ENCODE measurements around the gene SEPTIN12.
A peak's percentile ranks its signal among the peaks of the same experiment; 100 is the strongest.

Gene SEPTIN12

DNA sequence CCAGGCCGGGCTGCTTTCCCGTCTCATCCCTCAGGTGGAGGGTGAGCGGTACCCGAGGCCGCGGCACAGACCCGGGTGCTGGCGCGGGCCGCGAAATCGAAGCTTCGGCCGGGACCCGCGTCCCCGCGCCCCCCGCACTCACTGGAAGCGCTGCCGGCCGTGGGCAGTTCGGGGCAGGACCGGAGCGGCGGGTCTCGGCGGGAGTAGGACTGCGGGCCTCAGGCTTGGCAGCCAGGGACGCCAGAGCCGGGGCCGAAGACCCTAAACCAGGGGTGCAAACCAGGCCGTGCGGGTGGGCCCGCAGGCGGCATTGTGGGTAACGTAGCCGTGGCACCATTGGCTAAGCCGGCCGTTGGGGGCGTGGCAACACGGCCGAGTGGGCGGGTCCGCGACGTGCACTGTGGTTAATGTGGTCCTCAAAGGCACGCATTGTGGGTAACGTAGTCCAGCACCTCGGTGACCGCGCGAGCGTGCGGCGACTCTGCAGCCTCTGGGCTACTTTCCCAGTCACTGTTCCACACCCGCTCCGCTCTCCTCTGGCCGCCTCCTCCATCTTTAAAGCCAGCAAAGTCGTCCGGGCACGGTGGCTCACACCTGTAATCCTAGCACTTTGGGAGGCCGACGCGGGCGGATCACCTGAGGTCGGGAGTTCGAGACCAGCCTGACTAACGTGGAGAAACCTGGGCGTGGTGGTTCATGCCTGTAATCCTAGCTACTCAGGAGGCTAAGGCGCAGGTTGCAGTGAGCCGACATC lies 21.1 kb downstream of the SEPTIN12 start, which contains the start of gene ZNF500:
ZNF500 (minus strand) TSS at position 288 of the 754 bp plus-strand sequence. CDS start 1,184 bp downstream, outside the sequence.
- no peaks in the 10 kb centered on the region for H3K9me2 ChIP-seq (replicated peaks; ENCODE audit: insufficient read depth, low read length)
- peaks cover 17% of the 10 kb centered on the region; the same call in 1 of the 2 replicates for H3F3A ChIP-seq (ENCODE audit: insufficient read depth, low read length)
- H3K4me2 ChIP-seq (ENCODE audit: low read depth, low read length), result peak within 1 kb of the TSS; percentile 94
- H3K9me3 ChIP-seq (replicated peaks; ENCODE audit: insufficient read depth, low read length), result no peaks in the 10 kb centered on the region
- H3K9ac ChIP-seq (ENCODE audit: low read length), result peak within 1 kb of the TSS; percentile 93
- peaks cover 10% of the 10 kb centered on the region; the same call in 1 of the 2 replicates for H3K4me1 ChIP-seq (ENCODE audit: low read length)
- H3K27me3 ChIP-seq (replicated peaks; ENCODE audit: insufficient read depth, low read length), result no peaks in the 10 kb centered on the region
- no peaks in the 10 kb centered on the region for H4K20me1 ChIP-seq (ENCODE audit: insufficient read depth, low read length)
- peaks cover 19% of the 10 kb centered on the region for H3K79me2 ChIP-seq (ENCODE audit: low read length)
- peak; percentile 97 for DNase-seq
- H3K36me3 ChIP-seq (replicated peaks; ENCODE audit: insufficient read depth, low read length), result no peaks in the 10 kb centered on the region
- H3K27ac ChIP-seq (ENCODE audit: low read length), result no peak within 1 kb of the TSS; the same call in 1 of the 2 replicates
- peak within 1 kb of the TSS; percentile 99 for H3K4me3 ChIP-seq (ENCODE audit: low read length)
- TF ChIP-seq EZH2 (optimal IDR thresholded peaks at IDR 0.05; ENCODE audit: low read depth, low read length) (no peak), EZH2phosphoT487 (IDR thresholded peaks at IDR 0.05; ENCODE audit: low read length) (no peak)
- TF ChIP-seq, protein P1, sequence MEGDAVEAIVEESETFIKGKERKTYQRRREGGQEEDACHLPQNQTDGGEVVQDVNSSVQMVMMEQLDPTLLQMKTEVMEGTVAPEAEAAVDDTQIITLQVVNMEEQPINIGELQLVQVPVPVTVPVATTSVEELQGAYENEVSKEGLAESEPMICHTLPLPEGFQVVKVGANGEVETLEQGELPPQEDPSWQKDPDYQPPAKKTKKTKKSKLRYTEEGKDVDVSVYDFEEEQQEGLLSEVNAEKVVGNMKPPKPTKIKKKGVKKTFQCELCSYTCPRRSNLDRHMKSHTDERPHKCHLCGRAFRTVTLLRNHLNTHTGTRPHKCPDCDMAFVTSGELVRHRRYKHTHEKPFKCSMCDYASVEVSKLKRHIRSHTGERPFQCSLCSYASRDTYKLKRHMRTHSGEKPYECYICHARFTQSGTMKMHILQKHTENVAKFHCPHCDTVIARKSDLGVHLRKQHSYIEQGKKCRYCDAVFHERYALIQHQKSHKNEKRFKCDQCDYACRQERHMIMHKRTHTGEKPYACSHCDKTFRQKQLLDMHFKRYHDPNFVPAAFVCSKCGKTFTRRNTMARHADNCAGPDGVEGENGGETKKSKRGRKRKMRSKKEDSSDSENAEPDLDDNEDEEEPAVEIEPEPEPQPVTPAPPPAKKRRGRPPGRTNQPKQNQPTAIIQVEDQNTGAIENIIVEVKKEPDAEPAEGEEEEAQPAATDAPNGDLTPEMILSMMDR (IDR thresholded peaks at IDR 0.05; ENCODE audit: low read length), result no peak
- H2AFZ ChIP-seq (ENCODE audit: low read length), result peak within 1 kb of the TSS; percentile 99

DNA sequence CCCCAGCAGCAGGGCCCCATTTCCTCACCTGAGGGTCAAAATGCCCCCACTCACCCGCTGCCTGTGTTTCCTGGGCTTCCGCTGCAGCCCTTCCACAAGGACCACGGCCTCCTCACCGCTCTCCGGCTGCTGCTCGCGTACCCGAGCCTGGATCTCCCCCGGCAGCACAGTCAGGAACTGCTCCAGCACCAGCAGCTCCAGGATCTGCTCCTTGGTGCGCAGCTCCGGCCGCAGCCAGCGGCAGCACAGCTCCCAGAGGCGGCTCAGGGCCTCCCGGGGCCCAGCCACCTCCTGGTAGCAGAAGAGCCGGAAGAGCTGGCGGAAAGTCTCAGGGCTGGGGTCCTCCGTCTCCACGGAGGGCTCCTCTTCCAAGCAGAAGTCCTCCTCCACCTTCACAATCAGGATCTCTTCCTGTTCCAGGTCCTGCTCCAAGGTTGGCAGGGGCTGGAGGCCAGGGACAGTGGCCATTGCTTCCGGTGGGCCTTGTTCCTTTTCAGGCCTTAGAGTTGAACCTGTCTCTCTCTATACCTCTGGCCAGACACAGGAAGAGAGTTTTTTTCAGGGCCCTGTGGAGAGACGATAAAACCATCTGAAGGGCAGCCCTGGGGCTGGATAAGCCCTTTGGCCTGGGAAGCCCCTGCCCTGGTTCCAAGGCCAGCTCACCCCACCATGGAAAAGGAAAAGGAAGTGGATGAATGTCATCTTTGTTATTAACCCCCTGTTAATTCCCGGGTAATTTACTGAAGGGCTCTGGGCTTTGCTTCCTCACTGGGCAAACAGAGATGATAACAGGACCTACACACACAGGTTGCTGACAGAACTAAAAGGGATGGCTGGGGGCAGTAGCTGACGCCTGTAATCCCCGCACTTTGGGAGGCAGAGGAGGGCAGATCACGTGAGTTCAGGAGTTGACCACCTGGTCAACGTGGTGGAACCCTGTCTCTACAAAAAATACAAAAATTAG lies 22.4 kb downstream of the SEPTIN12 start:
- H3K9me2 ChIP-seq (replicated peaks; ENCODE audit: insufficient read depth, low read length), result no peaks in the 10 kb centered on the region
- H3K4me2 ChIP-seq (ENCODE audit: low read depth, low read length), result peak overlapping the region; percentile 80
- no peaks in the 10 kb centered on the region for H3K27me3 ChIP-seq (replicated peaks; ENCODE audit: insufficient read depth, low read length)
- no peak for DNase-seq
- H3K36me3 ChIP-seq (replicated peaks; ENCODE audit: insufficient read depth, low read length), result no peaks in the 10 kb centered on the region
- no peaks in the 10 kb centered on the region for H4K20me1 ChIP-seq (ENCODE audit: insufficient read depth, low read length)
- peak overlapping the region; percentile 93; the same call in 1 of the 2 replicates for H3K9ac ChIP-seq (ENCODE audit: low read length)
- peaks cover 10% of the 10 kb centered on the region; the same call in 1 of the 2 replicates for H3K4me1 ChIP-seq (ENCODE audit: low read length)
- peak overlapping the region; percentile 99 for H2AFZ ChIP-seq (ENCODE audit: low read length)
- TF ChIP-seq, protein P1 (IDR thresholded peaks at IDR 0.05; ENCODE audit: low read length), result no peak
- TF ChIP-seq EZH2phosphoT487 (IDR thresholded peaks at IDR 0.05; ENCODE audit: low read length), result no peak
- no peak for TF ChIP-seq EZH2 (optimal IDR thresholded peaks at IDR 0.05; ENCODE audit: low read depth, low read length)
- H3K79me2 ChIP-seq (ENCODE audit: low read length), result peaks cover 19% of the 10 kb centered on the region
- no peaks in the 10 kb centered on the region for H3K9me3 ChIP-seq (replicated peaks; ENCODE audit: insufficient read depth, low read length)
- H3K27ac ChIP-seq (ENCODE audit: low read length), result no peak overlapping the region; the same call in 1 of the 2 replicates
- H3F3A ChIP-seq (ENCODE audit: insufficient read depth, low read length), result peaks cover 17% of the 10 kb centered on the region; the same call in 1 of the 2 replicates
- H3K4me3 ChIP-seq (ENCODE audit: low read length), result peak overlapping the region; percentile 99

DNA sequence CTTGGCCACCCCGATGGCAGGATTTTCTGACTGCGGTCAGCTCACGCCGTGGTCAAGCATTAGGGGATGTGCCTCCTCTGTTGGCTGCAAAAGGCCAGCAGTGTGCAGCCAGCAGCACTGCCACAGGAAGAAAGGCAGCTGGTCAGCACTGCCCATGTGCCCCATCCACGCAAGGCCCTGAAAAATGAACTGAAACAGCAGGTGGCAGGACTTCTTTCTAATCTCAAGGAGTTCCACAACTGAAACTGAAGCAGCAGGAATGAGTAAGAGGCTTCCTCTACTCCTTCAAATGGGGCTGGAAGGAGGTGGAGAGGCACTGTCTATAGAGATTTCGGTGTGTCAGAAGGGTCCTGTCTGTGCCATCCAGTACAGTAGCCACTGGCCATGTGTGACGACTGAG lies 24.4 kb downstream of the SEPTIN12 start:
- H2AFZ ChIP-seq (ENCODE audit: low read length), result no peak overlapping the region
- no peaks in the 10 kb centered on the region for H3K27me3 ChIP-seq (replicated peaks; ENCODE audit: insufficient read depth, low read length)
- no peak overlapping the region for H3K4me3 ChIP-seq (ENCODE audit: low read length)
- H3K36me3 ChIP-seq (replicated peaks; ENCODE audit: insufficient read depth, low read length), result no peaks in the 10 kb centered on the region
- H3K4me2 ChIP-seq (ENCODE audit: low read depth, low read length), result no peak overlapping the region
- no peaks in the 10 kb centered on the region for H3K9me2 ChIP-seq (replicated peaks; ENCODE audit: insufficient read depth, low read length)
- no peak overlapping the region for H3K9ac ChIP-seq (ENCODE audit: low read length)
- H4K20me1 ChIP-seq (ENCODE audit: insufficient read depth, low read length), result no peaks in the 10 kb centered on the region
- H3F3A ChIP-seq (ENCODE audit: insufficient read depth, low read length), result peaks cover 13% of the 10 kb centered on the region; the same call in 1 of the 2 replicates
- peaks cover 10% of the 10 kb centered on the region; the same call in 1 of the 2 replicates for H3K4me1 ChIP-seq (ENCODE audit: low read length)
- TF ChIP-seq EZH2 (optimal IDR thresholded peaks at IDR 0.05; ENCODE audit: low read depth, low read length), result no peak
- H3K79me2 ChIP-seq (ENCODE audit: low read length), result peaks cover 19% of the 10 kb centered on the region
- no peak for DNase-seq
- H3K9me3 ChIP-seq (replicated peaks; ENCODE audit: insufficient read depth, low read length), result no peaks in the 10 kb centered on the region
- H3K27ac ChIP-seq (ENCODE audit: low read length), result no peak overlapping the region

Measured in MM.1S (cell line).